HG02571 (cell line): ENCODE data around the gene CSGALNACT2.
A peak's percentile ranks its signal among the peaks of the same experiment; 100 is the strongest.

Experiments
- ATAC-seq: cut with Tn5 transposase; IDR thresholded peaks from one replicate; pipeline ENCODE4 v1.9.1; 2021; ENCODE audit warnings: mild to moderate bottlenecking, moderate library complexity; ENCODE audit not compliant: unreplicated experiment

CSGALNACT2 gene

DNA sequence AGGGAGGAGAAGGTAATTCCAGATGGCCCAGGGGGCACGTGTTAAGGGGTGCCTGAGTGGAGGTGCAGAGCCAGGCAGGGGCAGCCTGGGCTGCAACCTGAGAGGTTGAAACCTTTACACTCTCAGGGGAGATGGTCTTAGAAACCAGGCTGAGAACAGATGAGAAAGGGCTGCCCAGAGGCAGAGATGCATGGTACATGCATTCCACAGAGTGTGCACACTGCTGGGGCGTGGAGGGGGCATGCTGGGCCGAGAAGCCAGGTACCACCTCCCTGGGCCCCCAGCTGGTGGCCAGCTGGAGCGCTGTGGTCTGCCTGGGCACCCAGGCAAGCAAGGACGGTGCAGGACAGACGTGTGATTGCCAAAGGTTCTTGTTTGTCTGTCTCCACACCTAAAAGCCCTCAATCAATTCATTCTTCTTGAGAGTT lies 14.1 kb upstream of the CSGALNACT2 start:
- no peak for ATAC-seq

DNA sequence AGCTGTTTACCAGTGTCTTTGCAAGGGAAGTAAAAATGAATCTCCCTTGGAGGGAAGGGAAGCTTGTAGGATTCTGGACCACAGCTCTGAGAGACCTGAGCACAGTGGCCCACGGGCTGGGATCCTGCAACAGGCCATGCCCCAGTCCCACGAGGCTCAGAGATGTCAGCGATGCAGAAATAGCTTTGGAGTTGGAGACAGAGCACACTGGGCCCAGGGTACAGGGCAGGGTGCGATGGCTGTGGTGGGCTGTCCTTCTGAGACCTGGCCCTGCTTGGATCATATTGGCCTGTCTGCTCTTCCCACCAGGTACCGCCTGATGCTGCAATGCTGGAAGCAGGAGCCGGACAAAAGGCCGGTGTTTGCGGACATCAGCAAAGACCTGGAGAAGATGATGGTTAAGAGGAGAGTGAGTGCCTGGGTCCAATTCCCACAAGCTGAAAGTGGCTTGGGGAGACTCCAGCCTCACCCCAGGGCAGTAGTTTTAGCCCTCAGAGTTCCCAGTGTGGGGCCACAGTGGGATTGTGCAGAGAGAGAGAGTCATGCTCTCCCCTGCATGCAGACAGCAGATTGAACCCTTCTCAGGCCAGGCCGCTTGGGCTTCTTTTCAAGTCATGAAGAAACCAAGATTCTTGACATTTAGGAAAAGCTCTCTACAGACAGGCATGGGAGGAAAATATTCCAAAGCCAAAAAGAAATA lies 13.5 kb upstream of the CSGALNACT2 start:
- ATAC-seq, result no peak

DNA sequence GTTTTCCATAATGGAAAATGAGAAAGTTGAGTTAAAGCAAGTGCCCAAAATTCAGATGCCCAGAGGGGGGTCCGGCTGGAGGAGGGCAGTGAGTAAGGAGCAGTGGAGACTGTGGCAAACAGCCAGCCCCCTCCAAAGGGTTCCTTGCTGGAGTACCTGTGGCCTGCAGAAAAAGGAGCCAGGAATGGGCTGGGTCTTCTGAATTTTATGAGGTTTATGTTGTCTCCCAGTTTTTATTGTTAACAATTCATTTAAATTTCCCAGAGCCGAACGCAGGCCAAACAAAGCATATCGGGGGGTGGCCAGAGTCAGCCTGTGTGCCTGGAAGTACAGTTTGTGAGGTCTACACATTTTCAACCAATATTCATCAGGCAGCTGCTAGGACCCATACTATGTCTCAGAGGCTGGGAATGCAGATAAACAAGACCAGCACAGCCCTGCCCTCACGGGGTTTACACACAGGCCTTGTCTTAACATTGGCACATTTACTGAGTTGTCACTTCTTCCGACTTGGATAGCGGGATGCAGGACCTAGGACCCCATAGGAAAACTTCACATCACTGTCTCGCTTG lies 12.9 kb upstream of the CSGALNACT2 start:
- ATAC-seq, result no peak

DNA sequence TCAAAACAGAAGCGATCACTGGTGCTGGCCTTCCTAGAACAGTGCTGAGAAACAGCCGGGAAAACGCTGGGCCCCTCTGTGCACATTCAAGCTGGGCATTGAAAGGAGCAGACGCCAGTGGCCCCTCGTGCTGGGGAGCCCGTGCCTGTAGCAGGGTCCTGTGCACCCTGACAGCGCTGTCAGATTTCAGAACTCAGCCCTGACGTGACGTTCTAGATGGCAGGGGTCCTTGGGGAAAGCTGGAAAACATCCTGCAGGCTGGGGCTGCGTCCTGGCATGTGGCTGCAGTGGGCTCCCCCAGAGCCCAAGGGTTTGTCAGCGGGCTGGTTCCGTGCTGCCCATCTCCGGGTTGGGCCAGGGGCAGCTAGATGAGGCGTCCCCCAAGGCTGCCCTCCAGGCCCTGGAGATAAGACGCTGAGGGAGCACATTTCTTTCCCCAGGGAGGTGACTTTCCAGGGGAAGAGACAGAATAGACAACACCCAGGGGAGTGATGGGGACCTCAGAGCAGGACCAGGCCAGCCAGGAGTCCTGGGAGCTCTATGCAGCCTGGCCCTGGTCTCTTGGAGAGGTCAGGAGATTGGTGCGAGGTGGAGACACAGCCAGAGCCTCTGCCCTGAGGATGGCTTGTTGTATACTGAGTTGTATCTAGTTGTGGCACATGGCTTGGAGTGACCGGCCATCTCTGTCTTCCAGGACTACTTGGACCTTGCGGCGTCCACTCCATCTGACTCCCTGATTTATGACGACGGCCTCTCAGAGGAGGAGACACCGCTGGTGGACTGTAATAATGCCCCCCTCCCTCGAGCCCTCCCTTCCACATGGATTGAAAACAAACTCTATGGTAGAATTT lies 12.1 kb upstream of the CSGALNACT2 start:
- no peak for ATAC-seq

DNA sequence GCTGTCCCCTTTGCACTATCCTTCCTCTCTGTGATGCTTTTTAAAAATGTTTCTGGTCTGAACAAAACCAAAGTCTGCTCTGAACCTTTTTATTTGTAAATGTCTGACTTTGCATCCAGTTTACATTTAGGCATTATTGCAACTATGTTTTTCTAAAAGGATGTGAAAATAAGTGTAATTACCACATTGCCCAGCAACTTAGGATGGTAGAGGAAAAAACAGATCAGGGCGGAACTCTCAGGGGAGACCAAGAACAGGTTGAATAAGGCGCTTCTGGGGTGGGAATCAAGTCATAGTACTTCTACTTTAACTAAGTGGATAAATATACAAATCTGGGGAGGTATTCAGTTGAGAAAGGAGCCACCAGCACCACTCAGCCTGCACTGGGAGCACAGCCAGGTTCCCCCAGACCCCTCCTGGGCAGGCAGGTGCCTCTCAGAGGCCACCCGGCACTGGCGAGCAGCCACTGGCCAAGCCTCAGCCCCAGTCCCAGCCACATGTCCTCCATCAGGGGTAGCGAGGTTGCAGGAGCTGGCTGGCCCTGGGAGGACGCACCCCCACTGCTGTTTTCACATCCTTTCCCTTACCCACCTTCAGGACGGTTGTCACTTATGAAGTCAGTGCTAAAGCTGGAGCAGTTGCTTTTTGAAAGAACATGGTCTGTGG lies 11.4 kb upstream of the CSGALNACT2 start:
- no peak for ATAC-seq

DNA sequence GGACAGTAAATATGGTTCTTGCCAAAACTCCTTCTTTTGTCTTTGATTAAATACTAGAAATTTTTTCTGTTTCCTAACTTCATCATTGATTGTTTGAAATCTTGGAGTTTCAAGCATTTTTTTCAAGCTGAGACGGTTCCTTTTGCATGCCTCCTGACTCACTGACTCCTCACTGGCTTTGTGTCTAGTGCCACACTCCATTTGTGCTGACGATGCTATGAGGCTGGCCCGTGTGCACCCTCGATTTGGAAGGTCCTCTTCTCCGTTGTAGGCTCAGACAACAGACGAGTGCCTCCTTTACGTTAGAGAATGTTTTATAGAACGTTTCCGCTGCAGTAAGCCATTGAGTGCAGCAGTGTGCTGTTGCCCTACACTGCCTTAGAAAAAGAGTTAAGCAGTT lies 10.8 kb upstream of the CSGALNACT2 start:
- ATAC-seq, result no peak

DNA sequence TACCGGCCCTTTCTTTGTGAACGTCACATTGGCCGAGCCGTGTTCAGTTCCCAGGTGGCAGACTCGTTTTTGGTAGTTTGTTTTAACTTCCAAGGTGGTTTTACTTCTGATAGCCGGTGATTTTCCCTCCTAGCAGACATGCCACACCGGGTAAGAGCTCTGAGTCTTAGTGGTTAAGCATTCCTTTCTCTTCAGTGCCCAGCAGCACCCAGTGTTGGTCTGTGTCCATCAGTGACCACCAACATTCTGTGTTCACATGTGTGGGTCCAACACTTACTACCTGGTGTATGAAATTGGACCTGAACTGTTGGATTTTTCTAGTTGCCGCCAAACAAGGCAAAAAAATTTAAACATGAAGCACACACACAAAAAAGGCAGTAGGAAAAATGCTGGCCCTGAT lies 9.9 kb upstream of the CSGALNACT2 start:
- ATAC-seq, result no peak

DNA sequence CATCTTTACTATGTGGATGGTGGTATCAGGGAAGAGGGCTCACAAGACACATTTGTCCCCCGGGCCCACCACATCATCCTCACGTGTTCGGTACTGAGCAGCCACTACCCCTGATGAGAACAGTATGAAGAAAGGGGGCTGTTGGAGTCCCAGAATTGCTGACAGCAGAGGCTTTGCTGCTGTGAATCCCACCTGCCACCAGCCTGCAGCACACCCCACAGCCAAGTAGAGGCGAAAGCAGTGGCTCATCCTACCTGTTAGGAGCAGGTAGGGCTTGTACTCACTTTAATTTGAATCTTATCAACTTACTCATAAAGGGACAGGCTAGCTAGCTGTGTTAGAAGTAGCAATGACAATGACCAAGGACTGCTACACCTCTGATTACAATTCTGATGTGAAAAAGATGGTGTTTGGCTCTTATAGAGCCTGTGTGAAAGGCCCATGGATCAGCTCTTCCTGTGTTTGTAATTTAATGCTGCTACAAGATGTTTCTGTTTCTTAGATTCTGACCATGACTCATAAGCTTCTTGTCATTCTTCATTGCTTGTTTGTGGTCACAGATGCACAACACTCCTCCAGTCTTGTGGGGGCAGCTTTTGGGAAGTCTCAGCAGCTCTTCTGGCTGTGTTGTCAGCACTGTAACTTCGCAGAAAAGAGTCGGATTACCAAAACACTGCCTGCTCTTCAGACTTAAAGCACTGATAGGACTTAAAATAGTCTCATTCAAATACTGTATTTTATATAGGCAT lies 9.1 kb upstream of the CSGALNACT2 start:
- ATAC-seq, result no peak

DNA sequence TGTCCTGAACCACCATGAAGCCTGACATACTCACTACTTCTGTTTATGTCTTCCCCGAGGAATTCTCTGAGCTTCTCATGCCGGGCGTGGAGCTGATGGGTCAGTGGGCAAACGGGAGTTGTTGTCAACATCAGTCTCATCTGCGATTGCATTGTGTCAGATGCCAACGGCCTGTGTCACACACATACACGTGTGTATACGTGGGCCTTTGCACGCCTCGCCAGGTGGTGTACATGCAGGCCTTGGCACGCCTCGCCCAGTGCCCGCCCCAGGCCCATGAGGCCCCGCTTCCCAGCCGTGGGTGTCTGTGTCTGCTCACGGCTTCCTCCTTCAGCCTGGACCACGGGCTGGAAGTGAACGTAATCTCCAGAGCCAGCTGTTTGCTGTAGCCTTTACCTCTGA lies 7.5 kb upstream of the CSGALNACT2 start:
- ATAC-seq, result no peak

DNA sequence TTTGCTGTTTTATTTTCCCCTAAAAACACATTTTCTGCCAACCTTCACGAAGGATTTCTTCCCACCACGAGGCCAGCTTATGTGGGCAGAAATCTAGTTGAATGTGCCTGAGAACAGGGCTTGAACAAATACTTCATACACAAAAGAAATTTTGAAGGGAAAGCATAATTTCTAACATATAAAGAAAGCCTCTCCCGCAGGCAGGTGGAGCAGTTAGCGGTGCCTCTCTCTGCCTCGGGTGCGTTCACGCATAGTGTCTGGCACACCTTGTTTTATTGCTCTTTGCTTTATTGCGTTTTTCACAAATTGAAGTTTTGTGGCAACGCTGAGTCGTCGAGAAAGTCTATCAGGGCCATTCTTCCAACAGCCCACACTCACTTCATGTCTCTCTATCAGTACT lies 7.0 kb upstream of the CSGALNACT2 start:
- no peak for ATAC-seq

DNA sequence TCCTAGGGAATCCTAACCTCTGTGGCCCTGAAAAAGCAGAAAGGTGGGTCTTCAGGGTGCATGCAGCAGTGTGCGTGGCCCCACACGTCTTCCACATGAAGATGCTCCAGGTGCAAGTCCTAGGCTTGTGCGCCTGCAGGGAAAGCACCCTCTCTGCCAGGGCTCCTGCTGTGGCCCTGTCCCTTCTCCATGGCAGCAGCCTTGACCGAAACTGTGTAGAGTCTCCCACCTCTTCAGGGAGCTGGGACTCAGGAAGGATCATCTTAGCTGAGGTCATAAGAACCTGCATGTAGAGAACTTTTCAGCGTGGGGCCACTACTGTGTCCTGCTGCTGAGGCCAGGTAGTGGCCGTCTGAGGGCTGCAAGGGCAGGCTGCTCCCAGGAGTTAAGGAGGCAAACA lies 6.3 kb upstream of the CSGALNACT2 start:
- ATAC-seq, result no peak

DNA sequence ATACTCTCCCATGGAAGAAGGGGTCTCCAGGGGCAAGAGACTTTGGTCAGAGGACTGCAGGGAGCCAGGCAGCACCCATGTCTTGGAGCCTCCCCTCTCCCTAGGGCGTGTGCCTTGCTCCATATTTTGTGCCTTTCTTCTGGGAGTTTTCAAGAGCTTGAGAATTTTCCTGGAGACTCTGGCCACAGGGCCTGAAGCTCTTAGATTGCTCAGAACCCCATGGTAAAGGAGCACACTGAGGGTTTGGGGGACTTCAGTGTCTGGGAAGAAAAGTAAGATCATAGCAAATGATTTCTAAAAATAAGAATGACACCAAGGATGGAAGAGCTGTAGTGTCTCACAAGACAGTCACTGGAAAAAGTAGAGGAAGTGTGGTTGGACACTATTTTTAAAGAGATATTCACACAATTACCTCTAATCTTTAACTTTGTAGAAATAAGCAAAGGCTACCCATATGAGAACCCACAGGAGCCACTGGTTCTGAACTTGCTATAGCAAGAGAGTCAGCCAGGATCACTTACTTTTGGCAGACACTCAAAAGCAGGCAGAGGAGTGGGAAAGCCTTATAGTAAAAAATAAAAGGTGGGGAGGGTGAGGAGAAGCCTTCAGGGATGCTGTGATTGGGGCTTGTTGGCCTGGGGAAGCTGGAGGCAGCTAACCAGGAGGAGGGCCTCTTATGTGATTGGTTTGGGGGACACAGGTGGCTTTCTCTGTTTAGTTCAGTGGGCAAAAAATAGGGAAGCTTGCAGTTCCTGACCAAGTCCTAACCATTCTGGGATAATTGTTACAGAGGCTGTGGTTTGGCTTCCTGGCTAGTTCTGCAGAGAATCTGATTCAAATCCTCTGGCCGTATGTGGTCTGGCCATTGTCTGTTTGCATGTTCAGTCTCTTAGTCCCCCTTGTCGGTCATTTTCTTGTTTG lies 5.1 kb upstream of the CSGALNACT2 start:
- ATAC-seq, result no peak

DNA sequence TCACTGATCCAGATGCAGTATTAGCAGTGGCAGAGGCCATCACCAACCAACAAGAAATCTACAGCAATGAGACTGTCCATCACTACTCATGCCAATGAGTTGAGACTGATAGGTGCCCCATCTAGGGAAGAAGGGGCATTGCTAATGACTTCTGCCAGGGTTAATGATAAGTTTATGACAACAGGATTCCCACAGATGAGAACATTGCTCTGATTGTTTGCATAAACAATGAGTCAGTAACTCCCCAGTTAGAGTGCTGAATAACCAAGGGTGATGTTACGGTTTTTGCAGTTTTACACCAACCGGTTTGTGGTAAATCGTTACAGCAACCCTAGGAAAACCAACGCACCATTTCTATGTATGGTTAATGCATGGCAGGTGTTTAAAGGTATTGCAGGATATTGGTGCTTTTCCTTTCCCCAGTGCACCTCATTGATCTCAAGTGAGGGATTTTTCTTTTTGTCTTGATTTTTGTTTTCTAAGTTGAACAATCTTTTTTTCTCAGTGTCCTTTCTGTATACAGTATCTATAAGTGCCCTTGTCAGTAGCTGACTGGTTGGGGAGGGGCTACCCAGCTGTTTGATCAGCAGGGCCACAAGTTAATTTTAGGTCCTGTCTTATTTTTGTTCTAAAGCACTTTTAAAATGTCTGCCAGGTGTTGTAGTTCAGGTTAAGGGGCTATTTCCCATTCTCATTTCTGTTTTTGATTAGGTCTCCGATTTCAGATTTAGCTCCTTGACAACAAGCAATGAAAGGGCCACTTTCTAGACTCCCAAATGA lies 3.9 kb upstream of the CSGALNACT2 start:
- ATAC-seq, result no peak

DNA sequence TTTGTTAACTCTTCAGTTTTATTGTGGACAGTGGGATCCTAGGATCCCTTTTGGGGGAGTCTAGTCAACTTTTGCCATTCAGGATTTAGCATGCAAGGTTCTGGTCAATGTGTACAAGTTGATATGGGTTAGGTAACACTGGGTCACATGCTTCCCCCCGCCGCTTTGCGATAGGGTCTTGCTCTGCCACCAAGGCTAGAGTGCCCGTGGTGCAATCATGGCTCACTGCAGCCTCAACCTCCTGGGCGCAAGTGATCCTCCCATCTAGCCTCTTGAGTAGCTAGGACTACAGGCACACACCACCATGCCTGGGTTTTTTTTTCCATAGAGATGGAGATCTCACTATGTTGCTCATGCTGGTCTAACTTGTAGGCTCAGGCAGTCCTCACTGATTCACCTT lies 3.2 kb upstream of the CSGALNACT2 start:
- ATAC-seq, result no peak

DNA sequence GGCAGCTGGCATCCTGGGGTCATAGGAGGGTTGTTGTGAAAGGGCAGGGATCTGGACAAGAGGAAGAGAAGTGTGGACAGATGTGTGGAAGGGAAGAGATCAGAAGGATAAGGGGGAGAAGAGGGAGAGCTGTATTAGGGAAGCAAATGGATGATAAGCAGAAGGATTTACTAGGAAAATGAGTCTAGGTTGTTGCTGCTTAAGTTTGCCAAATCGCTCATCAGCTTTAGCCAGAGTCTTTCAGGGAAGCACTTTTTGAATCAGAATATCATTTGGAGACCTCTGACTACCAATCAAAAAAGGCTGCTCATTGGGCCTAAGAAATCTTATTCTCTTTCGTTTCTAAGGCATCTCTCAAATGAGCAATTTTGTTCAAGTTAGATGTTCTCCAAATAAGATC lies 2.6 kb upstream of the CSGALNACT2 start:
- no peak for ATAC-seq

DNA sequence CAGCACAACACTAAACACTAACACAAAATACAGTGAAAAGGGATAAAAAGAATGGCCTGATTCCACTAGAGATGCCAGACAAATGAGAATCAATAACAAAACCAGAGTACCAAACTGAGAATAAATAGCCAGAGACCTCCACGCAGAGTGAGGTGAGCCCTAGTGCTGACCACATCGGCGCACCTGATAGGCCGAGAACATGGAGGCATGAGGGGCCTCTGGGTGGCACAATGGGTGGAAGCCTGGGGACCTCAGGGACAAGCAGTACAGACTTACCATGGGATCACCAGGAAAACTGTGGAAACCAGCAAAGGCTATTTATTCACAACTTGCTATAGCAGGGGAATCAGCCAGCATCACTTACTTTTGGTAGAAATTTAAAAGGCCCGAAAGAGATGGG lies 1.8 kb upstream of the CSGALNACT2 start:
- no peak for ATAC-seq

DNA sequence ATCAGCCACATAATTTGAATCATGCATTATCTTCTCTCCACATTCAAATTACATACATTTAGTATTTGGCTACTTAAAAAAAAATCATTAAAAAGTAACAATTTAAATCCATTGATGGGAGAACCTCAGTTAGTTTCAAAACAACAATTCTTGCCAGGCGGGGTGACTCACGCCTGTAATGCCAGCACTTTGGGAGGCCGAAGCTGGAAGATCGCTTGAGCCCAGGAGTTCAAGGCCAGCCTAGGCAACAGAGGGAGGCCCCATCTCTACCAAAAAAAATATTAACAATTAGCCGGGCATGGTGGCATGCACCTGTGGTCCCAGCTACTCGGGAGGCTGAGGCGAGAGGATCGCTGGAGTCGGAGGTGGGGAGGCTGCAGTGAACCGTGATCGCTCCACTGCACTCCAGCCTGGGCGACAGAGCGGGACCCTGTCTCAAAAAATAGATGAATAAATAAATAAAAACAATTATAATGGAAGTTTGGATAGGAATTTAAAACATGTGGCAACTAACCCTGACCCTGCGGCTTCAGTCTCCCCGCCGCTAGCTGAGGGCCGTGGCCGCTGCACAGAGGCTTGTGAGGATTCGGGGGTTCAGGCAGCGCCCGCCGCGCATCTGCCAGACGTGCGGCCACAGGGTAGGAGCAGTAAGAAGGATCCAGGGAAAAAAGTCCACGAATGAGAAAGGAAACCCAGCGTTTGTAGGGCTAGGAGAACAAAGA lies 1.1 kb upstream of the CSGALNACT2 start:
- ATAC-seq, result no peak

DNA sequence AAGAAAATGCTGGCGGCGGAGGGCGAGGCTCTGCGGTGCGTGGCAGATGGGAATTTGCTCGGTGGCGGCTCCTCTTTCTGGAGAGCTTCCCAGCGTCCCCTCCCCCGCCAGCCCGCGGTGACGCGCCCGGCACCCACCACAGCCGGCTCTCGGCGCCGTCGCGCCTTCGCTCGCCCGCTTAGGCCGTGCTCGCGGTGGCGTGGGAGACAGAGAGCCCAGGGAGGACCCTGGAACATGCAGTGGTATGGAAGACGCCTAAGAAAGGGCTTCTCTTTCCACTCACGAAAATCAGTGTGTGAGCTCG lies 576 bp upstream of the CSGALNACT2 start:
- ATAC-seq, result peak; percentile 9
